ENCODE results near the gene WDFY2. TPM values are rescaled to one million over a fixed set of nuclear protein-coding genes. Genes with fewer than 3 reads are reported as not detected.
A peak's percentile ranks its signal among the peaks of the same experiment; 100 is the strongest.

WDFY2 gene
- total RNA-seq, 2 donors from 2014 or later: 25.7 to 31.9 TPM

DNA sequence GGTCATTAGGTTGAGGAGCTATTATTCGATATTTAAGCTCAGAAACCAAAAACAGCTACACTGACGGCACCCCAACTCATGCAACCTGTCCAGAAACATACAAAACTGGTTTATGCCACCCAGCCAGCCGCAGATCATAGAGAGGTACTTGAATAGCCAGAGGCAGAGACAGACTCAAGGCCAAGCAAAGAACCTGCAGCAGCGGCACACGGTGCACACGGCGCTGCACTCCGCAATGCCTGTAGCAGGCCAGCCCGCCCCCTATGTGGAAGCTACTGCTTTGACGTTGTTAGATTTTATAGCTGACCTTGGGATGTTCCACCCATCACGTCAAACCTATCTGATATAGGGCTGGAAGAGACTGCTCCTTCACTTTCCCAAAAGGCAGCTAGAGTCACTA, 231.6 kb downstream of the WDFY2 start:
- no peaks in the 10 kb centered on the region for H3K36me3 ChIP-seq (replicated peaks in 1 of 2; ENCODE audit: insufficient read depth in 1 of 2, low read depth in 2 of 2)
- no peaks in the 10 kb centered on the region for H3K9me3 ChIP-seq
- 15 to 51% methylated on average over 11 of the region's 11 CpGs for WGBS, 2 donors
- intact Hi-C loops (cut with DNase I): loop anchor here (10.0 kb wide), 2 partner anchors 189 to 319 kb away; no protein-coding TSS in a partner anchor
- peaks cover 15% of the 10 kb centered on the region for H3K4me1 ChIP-seq
- H3K4me3 ChIP-seq: no peak overlapping the region
- no peak overlapping the region for H3K27ac ChIP-seq
- peak in 2 of 4 donors; percentile 37 to 62 for DNase-seq
- H3K27me3 ChIP-seq: no peaks in the 10 kb centered on the region
- ATAC-seq: peak; percentile 45
- no peak for TF ChIP-seq POLR2A (IDR thresholded peaks at IDR 0.05)
- TF ChIP-seq, protein P1, sequence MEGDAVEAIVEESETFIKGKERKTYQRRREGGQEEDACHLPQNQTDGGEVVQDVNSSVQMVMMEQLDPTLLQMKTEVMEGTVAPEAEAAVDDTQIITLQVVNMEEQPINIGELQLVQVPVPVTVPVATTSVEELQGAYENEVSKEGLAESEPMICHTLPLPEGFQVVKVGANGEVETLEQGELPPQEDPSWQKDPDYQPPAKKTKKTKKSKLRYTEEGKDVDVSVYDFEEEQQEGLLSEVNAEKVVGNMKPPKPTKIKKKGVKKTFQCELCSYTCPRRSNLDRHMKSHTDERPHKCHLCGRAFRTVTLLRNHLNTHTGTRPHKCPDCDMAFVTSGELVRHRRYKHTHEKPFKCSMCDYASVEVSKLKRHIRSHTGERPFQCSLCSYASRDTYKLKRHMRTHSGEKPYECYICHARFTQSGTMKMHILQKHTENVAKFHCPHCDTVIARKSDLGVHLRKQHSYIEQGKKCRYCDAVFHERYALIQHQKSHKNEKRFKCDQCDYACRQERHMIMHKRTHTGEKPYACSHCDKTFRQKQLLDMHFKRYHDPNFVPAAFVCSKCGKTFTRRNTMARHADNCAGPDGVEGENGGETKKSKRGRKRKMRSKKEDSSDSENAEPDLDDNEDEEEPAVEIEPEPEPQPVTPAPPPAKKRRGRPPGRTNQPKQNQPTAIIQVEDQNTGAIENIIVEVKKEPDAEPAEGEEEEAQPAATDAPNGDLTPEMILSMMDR (IDR thresholded peaks at IDR 0.05): peak in 1 of 7 experiments; percentile 2

DNA sequence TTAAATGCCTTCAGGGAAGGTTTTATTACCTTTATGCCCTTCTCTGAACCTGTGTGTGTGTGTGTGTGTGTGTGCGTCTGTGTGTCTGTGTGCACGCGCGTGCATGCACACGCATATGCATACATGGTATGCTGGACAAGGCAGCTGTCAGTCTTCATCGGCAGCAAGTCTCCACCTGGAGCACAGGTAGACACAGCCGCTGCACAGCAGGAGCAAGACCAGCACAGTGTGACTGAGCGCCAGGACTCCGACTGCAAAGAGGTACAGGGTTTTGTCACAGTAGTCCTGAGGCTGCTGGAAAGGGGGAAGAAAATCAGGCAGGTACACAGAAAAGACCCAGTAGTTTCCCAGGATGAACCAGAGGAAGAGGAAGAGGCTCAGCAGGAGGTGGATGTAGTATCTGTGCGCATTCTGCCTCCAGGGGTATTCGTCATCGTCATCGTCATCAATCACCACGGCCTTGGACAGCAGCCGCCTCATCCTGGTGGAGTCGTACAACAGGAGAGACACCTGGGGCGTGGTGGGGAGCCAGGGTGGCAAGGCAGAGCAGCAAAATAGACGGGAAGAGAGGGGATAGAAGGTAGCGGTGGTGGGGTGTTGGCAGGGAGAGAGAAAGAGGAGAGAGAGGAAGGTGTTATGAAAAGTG, 232.5 kb downstream of the WDFY2 start:
- Histone ChIP-seq H3K9me3 (no peaks in the 10 kb centered on the region), H3K27me3 (no peaks in the 10 kb centered on the region), H3K36me3 (replicated peaks in 1 of 2; ENCODE audit: insufficient read depth in 1 of 2, low read depth in 2 of 2) (no peaks in the 10 kb centered on the region), H3K4me3 (no peak overlapping the region), H3K4me1 (peaks cover 15% of the 10 kb centered on the region), H3K27ac (no peak overlapping the region)
- ATAC-seq (no peak), DNase-seq (no peak)
- no peak for TF ChIP-seq POLR2A (IDR thresholded peaks at IDR 0.05)
- TF ChIP-seq, protein P1 (IDR thresholded peaks at IDR 0.05): no peak
- intact Hi-C loops (cut with DNase I): loop anchor here (10.0 kb wide), 2 partner anchors 188 to 318 kb away; no protein-coding TSS in a partner anchor
- WGBS, 2 donors: 80 to 84% methylated on average over 19 of the region's 19 CpGs

Small RNAs within 50 kb of the gene (microRNA-seq; reads per million reads assigned to microRNA genes)
- 1.3 to 3.3 reads per million in 2 donors for gene MIR4703 (ENCODE audit: borderline number of aligned reads in 2 of 2, borderline replicate concordance in 2 of 2)

Small RNAs within 50 kb of the gene (small RNA-seq; reads per million reads assigned to genes)
- gene MIR4703 (not detected), gene RN7SL413P (not detected), gene RNU6-65P (not detected), gene RNY1P6 (not detected)

Other genes with a start within 250 kb of the WDFY2 start
- gene SERPINE3, start 244.8 kb upstream of the WDFY2 start, total RNA-seq: not detected
- gene INTS6, start 131.4 kb upstream of the WDFY2 start, total RNA-seq: 10 to 100 TPM; 40.0 to 53.1 TPM
- gene DHRS12, start 219.7 kb downstream of the WDFY2 start, total RNA-seq: 10 to 100 TPM in 1 of 2 donors, 1 to 10 TPM in 1; 4.0 to 38.7 TPM

Data from body of pancreas (tissue), 4 donors.